Subcutaneous adipose tissue (tissue), 4 donors: ENCODE measurements around the gene HOXD10. TPM values are rescaled to one million over a fixed set of nuclear protein-coding genes. Genes with fewer than 3 reads are reported as not detected.

Experiments
- total RNA-seq, 4 donors: library from RNA; depleted of rRNA; stranded (reverse); fragments of >200 nt; gene quantifications; one replicate each; pipeline ENCODE4 v1.1.0, GENCODE V29; 2016
- TF ChIP-seq, protein P1 (sequence below): fragments of 450-650 bp; IDR thresholded peaks from one replicate; pipeline ENCODE4 v1.5.1; 2016; ENCODE audit warnings: low read depth, mild to moderate bottlenecking, control low read depth, antibody characterized with exemption, moderate library complexity

The HOXD10 gene
- total RNA-seq, 4 donors from 2014 or later: 0.17 to 0.66 TPM; not detected in 2

DNA sequence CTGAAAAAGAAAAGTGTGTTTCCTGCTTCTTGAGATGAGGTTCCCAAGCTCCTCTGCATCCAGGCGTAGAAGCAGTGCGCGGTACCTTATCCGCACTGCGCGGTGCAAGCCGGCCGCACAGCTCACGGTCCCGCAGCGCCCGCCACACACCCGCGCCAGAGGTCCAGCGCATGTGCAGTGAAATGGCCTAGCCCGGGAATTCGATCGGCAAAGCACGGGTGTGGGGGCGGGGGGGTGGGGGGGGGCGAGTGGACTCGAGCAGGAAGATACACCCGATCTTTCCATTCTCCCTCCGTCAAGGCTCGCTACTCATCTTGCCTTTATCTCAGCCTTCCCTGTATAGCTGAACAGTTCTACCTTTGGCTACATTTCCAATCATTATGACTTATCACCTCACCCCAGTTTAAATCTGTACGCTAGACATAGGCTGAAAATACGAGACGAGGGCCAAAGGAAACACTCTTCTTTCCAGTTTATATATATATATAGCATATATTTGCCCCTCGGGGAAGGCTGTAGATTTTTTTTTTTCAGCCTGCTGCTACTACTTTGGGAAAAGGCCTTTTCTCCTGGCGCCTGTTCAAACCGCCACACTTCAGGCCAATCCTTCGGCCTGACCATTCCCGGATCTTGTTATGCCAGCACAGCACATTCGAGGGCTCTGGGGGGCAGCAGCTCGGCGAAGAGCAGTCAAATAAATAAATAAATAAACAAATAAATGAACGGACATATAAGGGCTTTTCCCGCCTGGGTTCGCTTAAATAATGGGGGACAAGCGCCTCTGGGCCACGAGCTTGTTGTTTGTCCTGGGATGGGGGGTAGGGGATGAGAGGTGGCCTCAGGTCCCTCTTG is 23.3 kb downstream of the HOXD10 start:
- TF ChIP-seq, protein P1, sequence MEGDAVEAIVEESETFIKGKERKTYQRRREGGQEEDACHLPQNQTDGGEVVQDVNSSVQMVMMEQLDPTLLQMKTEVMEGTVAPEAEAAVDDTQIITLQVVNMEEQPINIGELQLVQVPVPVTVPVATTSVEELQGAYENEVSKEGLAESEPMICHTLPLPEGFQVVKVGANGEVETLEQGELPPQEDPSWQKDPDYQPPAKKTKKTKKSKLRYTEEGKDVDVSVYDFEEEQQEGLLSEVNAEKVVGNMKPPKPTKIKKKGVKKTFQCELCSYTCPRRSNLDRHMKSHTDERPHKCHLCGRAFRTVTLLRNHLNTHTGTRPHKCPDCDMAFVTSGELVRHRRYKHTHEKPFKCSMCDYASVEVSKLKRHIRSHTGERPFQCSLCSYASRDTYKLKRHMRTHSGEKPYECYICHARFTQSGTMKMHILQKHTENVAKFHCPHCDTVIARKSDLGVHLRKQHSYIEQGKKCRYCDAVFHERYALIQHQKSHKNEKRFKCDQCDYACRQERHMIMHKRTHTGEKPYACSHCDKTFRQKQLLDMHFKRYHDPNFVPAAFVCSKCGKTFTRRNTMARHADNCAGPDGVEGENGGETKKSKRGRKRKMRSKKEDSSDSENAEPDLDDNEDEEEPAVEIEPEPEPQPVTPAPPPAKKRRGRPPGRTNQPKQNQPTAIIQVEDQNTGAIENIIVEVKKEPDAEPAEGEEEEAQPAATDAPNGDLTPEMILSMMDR: no peak

DNA sequence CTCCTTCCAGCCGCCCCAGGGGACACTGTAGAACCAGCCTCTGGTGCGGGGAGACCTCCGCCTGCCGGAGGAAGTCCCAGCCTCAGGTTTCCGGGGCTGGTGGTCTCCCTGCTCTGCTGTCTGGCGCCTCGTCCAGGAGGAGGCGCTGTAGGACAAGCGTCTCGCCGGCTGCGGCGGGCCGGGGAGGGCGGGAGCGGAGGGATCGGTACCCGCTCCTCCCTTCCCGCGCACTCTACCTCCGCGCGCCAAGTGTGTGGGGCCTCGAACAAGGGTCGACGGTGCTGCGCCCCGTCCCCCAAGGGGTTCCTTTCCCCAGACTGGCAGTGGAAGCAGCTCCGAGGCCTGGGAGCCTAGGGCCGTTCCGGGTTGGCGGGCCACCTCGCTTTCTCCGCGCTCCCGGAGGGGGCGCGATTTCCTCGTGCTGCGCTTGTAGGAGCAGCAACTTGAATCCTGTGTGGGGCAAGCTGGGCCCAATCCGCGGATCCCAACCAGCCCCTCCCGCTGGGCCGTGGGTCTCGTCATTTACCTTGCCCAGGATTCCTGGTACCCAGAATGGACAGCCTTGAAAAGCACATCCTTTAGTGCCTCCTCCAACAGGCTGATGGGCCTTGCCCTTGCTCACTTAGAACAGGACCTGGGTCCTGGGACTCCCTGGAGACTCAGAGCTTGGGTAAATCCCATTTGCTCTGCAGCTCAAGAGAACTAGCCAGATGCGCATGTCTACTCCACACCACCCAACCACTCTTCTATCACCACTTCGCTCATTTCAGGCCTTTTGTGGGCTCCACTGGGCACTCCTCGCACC is 24.1 kb downstream of the HOXD10 start:
- TF ChIP-seq, protein P1: no peak

DNA sequence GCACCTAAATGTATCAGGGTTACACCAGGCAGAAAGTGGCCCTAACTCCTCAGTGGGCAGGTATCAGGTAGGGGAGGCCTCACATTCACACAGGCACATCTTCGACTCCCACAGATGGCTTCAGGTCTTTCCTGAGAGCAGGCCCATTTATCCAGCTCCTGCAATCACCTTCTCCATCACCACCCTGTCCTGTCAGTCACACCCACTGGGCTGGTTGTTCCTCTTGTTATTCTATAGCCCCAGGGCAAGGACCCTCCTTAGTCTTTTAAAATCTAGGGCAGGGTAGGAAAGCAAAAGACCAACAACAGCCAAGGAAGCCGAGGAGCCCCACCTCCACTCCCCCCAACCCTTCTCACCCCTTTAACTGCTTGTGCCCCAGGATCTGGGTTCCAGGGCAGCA is 25.7 kb downstream of the HOXD10 start:
- TF ChIP-seq, protein P1: no peak

DNA sequence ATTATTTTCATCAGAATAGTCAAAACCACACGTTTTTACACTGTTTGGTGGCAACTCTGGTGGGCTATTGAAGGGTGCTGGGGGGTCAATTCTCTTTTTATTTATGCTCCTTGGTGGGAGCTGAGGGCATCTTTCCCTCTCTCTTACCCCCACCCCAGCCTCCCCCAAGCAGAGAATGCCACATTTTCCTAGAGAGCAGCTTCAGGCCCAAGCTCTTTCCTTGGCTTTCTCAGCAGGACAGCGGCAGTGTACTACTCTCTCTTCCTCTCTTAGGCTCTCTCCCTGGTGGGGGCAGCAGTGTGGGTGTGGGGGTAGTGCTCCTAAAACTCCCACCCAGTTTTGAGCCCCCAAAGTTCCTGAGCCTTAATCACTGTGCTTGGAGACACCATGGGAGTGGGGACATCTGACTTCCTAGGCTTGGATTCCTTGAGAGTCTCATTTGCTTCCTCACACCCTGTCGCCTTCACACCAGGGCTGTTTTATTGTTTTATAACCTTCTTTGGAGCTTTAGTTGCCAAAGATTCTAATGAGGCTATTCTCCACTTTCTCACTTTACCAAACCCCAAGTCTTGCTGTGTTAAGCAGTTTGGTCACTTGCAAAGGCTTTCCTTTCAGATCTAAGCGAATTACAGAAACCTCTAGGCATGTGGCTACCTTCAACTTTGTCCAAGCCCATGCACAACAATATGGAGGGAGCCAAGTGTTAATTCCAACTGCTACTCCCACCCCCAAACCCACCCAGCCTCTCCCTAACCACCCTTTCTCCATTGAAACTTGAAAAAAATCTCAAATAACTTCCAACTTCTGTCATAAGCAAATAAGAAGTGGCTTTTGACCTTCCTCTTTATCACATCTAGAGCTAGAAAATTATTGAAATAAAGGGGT is 28.7 kb downstream of the HOXD10 start:
- TF ChIP-seq, protein P1: no peak

DNA sequence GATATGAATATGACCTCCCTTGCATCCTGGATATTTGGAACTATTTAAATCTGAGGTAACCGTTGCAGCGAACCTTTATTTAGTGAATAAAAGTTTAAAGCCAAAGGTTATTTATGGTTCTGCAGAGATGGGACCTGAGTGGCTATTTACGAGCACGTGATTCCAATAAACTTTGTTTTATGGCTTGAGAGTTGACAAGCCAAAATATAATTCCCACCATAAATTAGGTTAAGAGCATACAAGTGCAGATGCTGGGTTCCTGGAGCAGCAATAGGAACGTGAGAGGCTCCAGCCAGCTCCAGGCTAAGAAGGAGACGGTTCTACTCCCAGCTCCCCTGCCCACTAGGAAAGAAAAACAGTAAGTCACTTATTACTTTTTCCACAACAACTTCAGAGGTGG is 29.5 kb downstream of the HOXD10 start:
- TF ChIP-seq, protein P1: no peak

DNA sequence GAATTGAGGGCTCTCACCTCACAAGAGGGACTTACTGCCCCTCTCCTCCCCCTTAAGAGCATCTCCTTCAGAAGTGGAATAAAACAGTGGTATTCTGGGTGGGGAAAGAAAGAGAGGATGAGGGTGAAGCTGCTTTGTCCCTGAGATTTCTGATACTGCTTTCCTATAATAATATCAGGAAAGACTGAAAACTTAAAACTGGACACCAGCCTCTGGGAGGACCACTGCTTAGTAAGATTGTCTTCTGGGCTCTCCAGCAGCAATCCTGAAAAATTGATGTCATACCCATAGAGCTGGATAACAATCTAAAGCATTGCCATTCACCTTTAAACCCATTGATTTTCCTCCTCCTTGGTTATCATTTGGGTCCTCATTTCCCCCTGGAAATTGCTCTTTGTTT is 30.1 kb downstream of the HOXD10 start:
- TF ChIP-seq, protein P1: no peak
